DND-41 (cell line): ENCODE data around the gene RFTN1.

Source experiments
- ATAC-seq: fragments of 200-7000 bp; cut with Tn5 transposase; 3 replicates; pipeline ENCODE4 v1.9.1; 2021; ENCODE audit warnings: low read depth; ENCODE audit not compliant: insufficient read depth
- DNase-seq: peaks from one replicate; pipeline ENCODE4 v3.0.0-alpha.2; 2020
- H2AFZ ChIP-seq: 2 replicates; pipeline ENCODE4 v1.6.0; 2012; ENCODE audit warnings: low read depth, low read length
- H3K27ac ChIP-seq: 2 replicates; pipeline ENCODE4 v1.5.1; 2012; ENCODE audit warnings: low read length, inconsistent platforms
- H3K27me3 ChIP-seq: fragments of 200-600 bp; sonication (generic); 2 replicates; pipeline ENCODE4 v1.6.0; 2012; ENCODE audit warnings: low read length, mild to moderate bottlenecking, inconsistent platforms; ENCODE audit not compliant: insufficient read depth, poor library complexity
- H3K36me3 ChIP-seq: 2 replicates; pipeline ENCODE4 v1.5.1; 2012; ENCODE audit warnings: low read length, inconsistent platforms; ENCODE audit not compliant: insufficient read depth
- H3K4me1 ChIP-seq: 2 replicates; pipeline ENCODE4 v1.5.1; 2012; ENCODE audit warnings: mild to moderate bottlenecking, low read length; ENCODE audit not compliant: insufficient read depth
- H3K4me2 ChIP-seq: 2 replicates; pipeline ENCODE4 v1.6.0; 2012; ENCODE audit warnings: mild to moderate bottlenecking, moderate library complexity, low read length, inconsistent platforms; ENCODE audit not compliant: insufficient read depth
- H3K4me3 ChIP-seq, 2 experiments: fragments of 200-600 bp in 1 of 2; shearing (Covaris generic) in 1 of 2; 2 replicates each; pipeline ENCODE4 v1.5.1; 2012 to 2016; ENCODE audit warnings: inconsistent platforms in 2 of 2, low read length in 2 of 2, mild to moderate bottlenecking in 2 of 2, low read depth in 1 of 2, moderate library complexity in 1 of 2
- H3K79me2 ChIP-seq: 2 replicates; pipeline ENCODE4 v1.6.0; 2012; ENCODE audit warnings: low read length, inconsistent platforms; ENCODE audit not compliant: insufficient read depth
- H3K9ac ChIP-seq: 2 replicates; pipeline ENCODE4 v1.6.0; 2012; ENCODE audit warnings: low read depth, mild to moderate bottlenecking, inconsistent platforms, low read length, moderate library complexity
- H3K9me3 ChIP-seq: 2 replicates; pipeline ENCODE4 v1.5.1; 2012; ENCODE audit warnings: low read length, moderate library complexity, mild to moderate bottlenecking, inconsistent platforms; ENCODE audit not compliant: insufficient read depth, severe bottlenecking
- H4K20me1 ChIP-seq: 2 replicates; pipeline ENCODE4 v1.6.0; 2012; ENCODE audit warnings: low read length; ENCODE audit not compliant: insufficient read depth
- CTCF ChIP-seq: IDR thresholded peaks from 2 replicates; pipeline ENCODE4 v1.5.1; 2012; ENCODE audit warnings: borderline replicate concordance, low read length, moderate library complexity, mild to moderate bottlenecking; ENCODE audit not compliant: poor library complexity, severe bottlenecking; ENCODE audit errors: extremely low read depth
- EZH2 ChIP-seq: IDR thresholded peaks from 3 replicates; pipeline ENCODE4 v1.6.1; 2012; ENCODE audit warnings: borderline replicate concordance, low read depth, mild to moderate bottlenecking, moderate library complexity, low read length, inconsistent platforms; ENCODE audit not compliant: severe bottlenecking

Gene RFTN1

GRCh38 chr3:16437640-16438039 is 75.9 kb downstream of the RFTN1 start:
- Histone ChIP-seq H2AFZ (no peak overlapping the region), H3K9me3 (no peaks in the 10 kb centered on the region), H3K36me3 (peaks cover 20% of the 10 kb centered on the region), H3K27ac (no peak overlapping the region), H3K4me2 (no peak overlapping the region), H3K79me2 (peaks cover 20% of the 10 kb centered on the region), H3K4me3 (no peak overlapping the region), H4K20me1 (no peaks in the 10 kb centered on the region), H3K27me3 (no peaks in the 10 kb centered on the region), H3K4me1 (no peaks in the 10 kb centered on the region), H3K9ac (no peak overlapping the region)
- DNase-seq = no peak
- ATAC-seq = no peak
- no peak for TF ChIP-seq CTCF
- no peak for TF ChIP-seq EZH2

GRCh38 chr3:16433701-16434151 is 79.8 kb downstream of the RFTN1 start:
- Histone ChIP-seq H3K79me2 (peaks cover 16% of the 10 kb centered on the region), H3K9ac (no peak overlapping the region)
- no peak for ATAC-seq

GRCh38 chr3:16432714-16433113 is 80.8 kb downstream of the RFTN1 start:
- Histone ChIP-seq H4K20me1 (no peaks in the 10 kb centered on the region), H3K36me3 (peaks cover 55% of the 10 kb centered on the region), H3K9me3 (no peaks in the 10 kb centered on the region), H3K27me3 (no peaks in the 10 kb centered on the region), H3K9ac (no peak overlapping the region), H3K4me3 (no peak overlapping the region), H3K27ac (no peak overlapping the region), H3K79me2 (peaks cover 16% of the 10 kb centered on the region), H3K4me2 (no peak overlapping the region), H3K4me1 (no peaks in the 10 kb centered on the region; the same call in 1 of the 2 replicates), H2AFZ (no peak overlapping the region)
- no peak for TF ChIP-seq CTCF
- no peak for TF ChIP-seq EZH2
- no peak for DNase-seq
- ATAC-seq = no peak

More at GRCh38 chr3:16433701-16434151, 79.8 kb downstream of the RFTN1 start:
- Histone ChIP-seq H3K4me2 (no peak overlapping the region), H3K27me3 (no peaks in the 10 kb centered on the region), H3K36me3 (peaks cover 48% of the 10 kb centered on the region), H3K4me3 (no peak overlapping the region), H4K20me1 (no peaks in the 10 kb centered on the region), H3K4me1 (no peaks in the 10 kb centered on the region; the same call in 1 of the 2 replicates), H2AFZ (no peak overlapping the region), H3K27ac (no peak overlapping the region), H3K9me3 (no peaks in the 10 kb centered on the region)
- no peak for DNase-seq
- no peak for TF ChIP-seq EZH2

- no peak overlapping the region for H3K4me2 ChIP-seq
These were observed 82.5 kb downstream of the RFTN1 start for GRCh38 chr3:16430717-16431630.

More at GRCh38 chr3:16430717-16431630, 82.5 kb downstream of the RFTN1 start:
- peaks cover 56% of the 10 kb centered on the region for H3K36me3 ChIP-seq
- ATAC-seq (peak; percentile 59), DNase-seq (peak; percentile 23)
- H3K27ac ChIP-seq = no peak overlapping the region
- TF ChIP-seq EZH2 = no peak
- no peak overlapping the region for H2AFZ ChIP-seq
- no peaks in the 10 kb centered on the region for H3K27me3 ChIP-seq
- H3K4me3 ChIP-seq = no peak overlapping the region
- no peak overlapping the region for H3K9ac ChIP-seq
- no peaks in the 10 kb centered on the region; the same call in 1 of the 2 replicates for H3K4me1 ChIP-seq
- peaks cover 17% of the 10 kb centered on the region for H3K79me2 ChIP-seq
- H4K20me1 ChIP-seq = no peaks in the 10 kb centered on the region
- no peaks in the 10 kb centered on the region for H3K9me3 ChIP-seq
